Immature natural killer cell (primary cell): ENCODE results near the gene WASF2. TPM values are rescaled to one million over a fixed set of nuclear protein-coding genes. Genes with fewer than 3 reads are reported as not detected.

Experiments
- DNase-seq, 3 donors: peaks; one replicate each; pipeline ENCODE4 v3.0.0; 2022; ENCODE audit warnings: mixed read lengths in 1 of 3
- H3K27ac Mint-ChIP-seq, 6 donors: one replicate each; pipeline ENCODE4 v1.8.0; 2020; ENCODE audit warnings: mixed read lengths in 6 of 6, mild to moderate bottlenecking in 5 of 6, inconsistent platforms in 4 of 6, moderate library complexity in 3 of 6
- H3K27me3 Mint-ChIP-seq, 3 donors: one replicate each; pipeline ENCODE4 v1.8.0; 2020 to 2021; ENCODE audit warnings: low read depth in 3 of 3, mild to moderate bottlenecking in 3 of 3, mixed read lengths in 3 of 3, moderate library complexity in 3 of 3, inconsistent platforms in 1 of 3
- H3K36me3 Mint-ChIP-seq, 3 donors: one replicate each; pipeline ENCODE4 v1.8.0; 2020; ENCODE audit warnings: mixed read lengths in 3 of 3, inconsistent platforms in 2 of 3, mild to moderate bottlenecking in 2 of 3
- H3K4me1 Mint-ChIP-seq, 2 donors: one replicate each; pipeline ENCODE4 v1.8.0; 2020; ENCODE audit warnings: inconsistent platforms in 2 of 2, mild to moderate bottlenecking in 2 of 2, mixed read lengths in 2 of 2, moderate library complexity in 1 of 2
- H3K4me3 Mint-ChIP-seq, 5 donors: one replicate each; pipeline ENCODE4 v1.8.0; 2020; ENCODE audit warnings: mild to moderate bottlenecking in 5 of 5, mixed read lengths in 5 of 5, inconsistent platforms in 3 of 5, moderate library complexity in 3 of 5
- H3K9me3 Mint-ChIP-seq, 6 donors: one replicate each; pipeline ENCODE4 v1.8.0; 2020; ENCODE audit warnings: mild to moderate bottlenecking in 6 of 6, mixed read lengths in 6 of 6, inconsistent platforms in 4 of 6, moderate library complexity in 3 of 6
- polyA plus RNA-seq, 3 donors: library from polyadenylated mRNA; unstranded; fragments of 300-500 nt; fragmentation: Illumina TruSeq; gene quantifications; one replicate each; pipeline ENCODE4 v1.2.3, GENCODE V29; 2021

WASF2 gene
- polyA plus RNA-seq, 3 donors from 2014 or later, result 36.6 to 90.0 (median 39.5) TPM

DNA sequence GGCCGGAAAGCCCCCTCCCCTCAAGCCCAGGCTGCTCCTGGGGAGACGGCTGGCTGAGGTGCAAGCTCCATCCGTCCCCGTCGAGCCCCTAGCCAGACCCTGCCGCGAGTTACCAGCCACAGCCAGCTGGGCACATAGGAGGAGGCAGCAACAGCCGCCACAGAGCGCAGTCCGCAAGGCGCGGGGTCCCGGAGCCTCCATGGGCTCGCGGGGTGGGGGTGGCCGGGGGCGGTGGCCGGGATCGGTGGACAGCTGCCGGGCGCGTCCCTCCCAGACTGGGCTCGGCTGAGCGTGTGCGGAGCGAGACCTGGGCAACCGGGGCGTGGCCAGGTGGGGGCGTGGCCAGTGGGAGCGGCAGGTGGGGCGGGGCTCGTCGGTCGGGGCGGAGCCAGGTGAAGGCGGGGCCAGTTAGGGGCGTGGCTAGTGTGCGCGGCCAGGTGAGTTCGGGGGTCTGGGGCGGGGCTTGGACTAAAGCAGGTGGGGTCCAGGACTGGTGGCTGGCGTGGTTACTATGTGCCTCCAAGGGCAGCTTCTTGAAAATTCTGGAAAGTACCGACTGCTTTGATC lies 106.8 kb downstream of the WASF2 start, which contains the start of gene CD164L2:
TSS of gene CD164L2 (minus strand) at position 295 of the 567 bp plus-strand sequence. CDS start at position 201, 94 bp downstream.
- no peaks in the 10 kb centered on the region for H3K36me3 Mint-ChIP-seq
- no peaks in the 10 kb centered on the region for H3K4me1 Mint-ChIP-seq
- peaks cover 2% of the 10 kb centered on the region in 3 donors for H3K27me3 Mint-ChIP-seq
- H3K4me3 Mint-ChIP-seq, result no peak within 1 kb of the TSS
- no peak within 1 kb of the TSS for H3K27ac Mint-ChIP-seq
- H3K9me3 Mint-ChIP-seq, result no peaks in the 10 kb centered on the region
- DNase-seq, result peak in 1 of 3 donors; percentile 26

DNA sequence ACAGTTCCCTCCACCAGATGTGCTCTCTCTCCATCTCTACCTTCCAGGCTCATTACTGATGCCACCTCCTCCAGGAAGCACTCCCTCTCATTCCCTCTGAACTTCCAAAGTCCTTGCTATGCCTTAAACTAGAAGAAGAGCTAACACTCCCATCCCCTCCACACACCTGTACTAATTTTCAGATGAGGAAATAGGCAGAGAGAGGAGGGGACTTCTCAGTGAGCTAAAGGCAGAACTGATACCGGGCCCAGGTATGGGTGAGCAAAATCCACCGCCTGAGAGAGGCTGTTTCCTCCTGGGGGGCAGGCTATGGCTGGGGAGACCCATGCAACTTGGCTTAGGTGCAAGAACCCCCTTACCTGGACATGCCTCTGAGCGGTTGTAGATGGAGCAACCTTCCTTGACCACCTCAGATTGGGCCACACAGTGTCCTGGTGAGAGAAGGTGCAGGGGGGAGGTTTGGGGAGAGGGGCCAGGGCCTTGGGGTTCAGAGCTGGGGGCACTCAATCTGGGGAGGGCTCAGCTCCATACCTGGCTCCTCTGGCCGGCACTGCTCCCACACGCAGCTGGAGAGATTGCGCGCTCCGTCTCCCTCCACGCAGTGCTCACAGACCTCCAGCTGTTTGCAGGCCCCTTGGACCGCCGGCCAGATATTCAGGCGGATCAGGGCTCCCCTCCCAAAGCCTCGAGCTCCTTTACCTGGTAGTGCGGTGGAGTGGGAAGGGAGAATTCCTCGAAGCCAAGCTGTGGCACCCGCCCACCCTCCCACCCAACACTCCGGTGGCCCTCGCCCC lies 107.8 kb downstream of the WASF2 start:
- Mint-ChIP-seq H3K4me1 (no peaks in the 10 kb centered on the region), H3K9me3 (no peaks in the 10 kb centered on the region), H3K27me3 (peaks cover 2% of the 10 kb centered on the region in 3 donors), H3K27ac (peak overlapping the region in 1 of 6 donors; percentile 48), H3K36me3 (no peaks in the 10 kb centered on the region), H3K4me3 (no peak overlapping the region)
- DNase-seq, result no peak

- H3K9me3 Mint-ChIP-seq, result no peaks in the 10 kb centered on the region
- no peak overlapping the region for H3K27ac Mint-ChIP-seq
- no peak for DNase-seq
- no peak overlapping the region for H3K4me3 Mint-ChIP-seq
- H3K4me1 Mint-ChIP-seq, result no peaks in the 10 kb centered on the region
- peaks cover 2% of the 10 kb centered on the region in 3 donors for H3K27me3 Mint-ChIP-seq
- H3K36me3 Mint-ChIP-seq, result no peaks in the 10 kb centered on the region
Observed at GRCh38 chr1:27380766-27381733, 108.9 kb downstream of the WASF2 start.

DNA sequence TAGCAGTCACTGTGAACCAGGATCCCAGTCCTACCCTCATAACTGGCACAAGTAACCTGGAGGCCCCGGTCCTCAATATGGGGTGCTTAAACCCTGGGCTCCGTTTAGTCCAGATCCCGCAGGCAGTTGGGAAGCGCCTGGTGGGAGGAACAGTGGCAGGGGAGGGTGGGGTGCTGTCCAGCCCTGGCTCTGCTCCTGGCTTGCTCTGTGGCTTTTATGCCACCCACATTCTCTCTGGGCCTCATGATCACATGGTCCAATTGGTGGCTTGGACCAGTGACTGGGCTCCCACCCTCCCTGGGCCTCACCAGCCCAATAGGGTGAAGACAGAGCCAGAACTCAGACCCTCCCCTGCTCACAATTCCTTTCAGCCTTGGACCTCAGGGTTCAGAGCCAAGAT lies 109.7 kb downstream of the WASF2 start:
- no peaks in the 10 kb centered on the region for H3K9me3 Mint-ChIP-seq
- no peak for DNase-seq
- H3K27ac Mint-ChIP-seq, result no peak overlapping the region
- no peak overlapping the region for H3K4me3 Mint-ChIP-seq
- peaks cover 0 to 2% (median 2%) of the 10 kb centered on the region in 3 donors for H3K27me3 Mint-ChIP-seq
- no peaks in the 10 kb centered on the region for H3K4me1 Mint-ChIP-seq
- H3K36me3 Mint-ChIP-seq, result no peaks in the 10 kb centered on the region

GRCh38 chr1:27379564-27380122 lies 110.3 kb downstream of the WASF2 start:
- Mint-ChIP-seq H3K4me1 (no peaks in the 10 kb centered on the region), H3K4me3 (no peak overlapping the region), H3K9me3 (no peaks in the 10 kb centered on the region), H3K27ac (no peak overlapping the region), H3K36me3 (no peaks in the 10 kb centered on the region), H3K27me3 (peaks cover 0 to 2% (median 2%) of the 10 kb centered on the region in 3 donors)
- no peak for DNase-seq

DNA sequence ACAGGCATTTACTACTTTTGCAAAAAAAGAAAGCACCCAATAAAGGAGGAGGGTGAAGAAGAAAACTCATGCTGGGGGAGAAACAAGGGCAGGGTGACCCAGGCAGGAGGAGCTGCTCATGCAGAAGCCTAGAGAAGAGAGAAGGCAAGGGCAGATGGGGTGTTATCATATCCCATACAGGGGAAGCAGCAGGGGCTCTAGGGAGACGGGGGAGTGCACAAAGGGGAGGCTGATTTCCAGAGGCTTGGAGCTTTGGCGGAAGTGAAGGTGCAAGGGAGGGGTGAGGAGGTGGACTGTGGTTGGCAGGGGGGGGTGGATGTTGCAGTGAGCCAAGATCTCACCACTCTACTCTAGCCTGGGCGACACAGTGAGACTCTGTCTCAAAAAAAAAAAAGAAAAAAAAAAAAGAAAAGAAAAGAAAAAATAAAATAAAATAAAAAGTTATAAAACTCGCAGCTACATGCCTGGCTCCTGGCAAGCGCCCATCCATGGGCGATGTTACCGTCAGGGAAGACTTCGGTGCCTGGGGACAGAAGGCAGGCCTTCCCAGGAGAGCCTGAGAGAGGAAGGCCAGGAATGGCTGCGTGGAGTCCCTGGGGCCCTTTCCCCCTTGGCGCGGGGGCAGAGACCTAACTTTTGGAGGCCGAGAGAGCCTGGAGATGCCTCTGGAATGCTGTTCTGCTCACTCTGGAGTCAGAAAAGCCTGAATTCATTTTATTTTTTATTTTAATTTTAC lies 112.0 kb downstream of the WASF2 start:
- Mint-ChIP-seq H3K36me3 (no peaks in the 10 kb centered on the region), H3K4me1 (no peaks in the 10 kb centered on the region), H3K9me3 (no peaks in the 10 kb centered on the region), H3K4me3 (no peak overlapping the region), H3K27me3 (peaks cover 0 to 2% (median 0%) of the 10 kb centered on the region in 3 donors), H3K27ac (peak overlapping the region in 1 of 6 donors; percentile 41)
- DNase-seq, result no peak

- Mint-ChIP-seq H3K27ac (no peak within 1 kb of the TSS), H3K36me3 (no peaks in the 10 kb centered on the region)
Observed at GRCh38 chr1:27374362-27375086, 115.4 kb downstream of the WASF2 start, which contains the start of gene FCN3. Gene FCN3 (minus strand): TSS chr1:27374824. CDS start chr1:27374818, 6 bp downstream.

DNA sequence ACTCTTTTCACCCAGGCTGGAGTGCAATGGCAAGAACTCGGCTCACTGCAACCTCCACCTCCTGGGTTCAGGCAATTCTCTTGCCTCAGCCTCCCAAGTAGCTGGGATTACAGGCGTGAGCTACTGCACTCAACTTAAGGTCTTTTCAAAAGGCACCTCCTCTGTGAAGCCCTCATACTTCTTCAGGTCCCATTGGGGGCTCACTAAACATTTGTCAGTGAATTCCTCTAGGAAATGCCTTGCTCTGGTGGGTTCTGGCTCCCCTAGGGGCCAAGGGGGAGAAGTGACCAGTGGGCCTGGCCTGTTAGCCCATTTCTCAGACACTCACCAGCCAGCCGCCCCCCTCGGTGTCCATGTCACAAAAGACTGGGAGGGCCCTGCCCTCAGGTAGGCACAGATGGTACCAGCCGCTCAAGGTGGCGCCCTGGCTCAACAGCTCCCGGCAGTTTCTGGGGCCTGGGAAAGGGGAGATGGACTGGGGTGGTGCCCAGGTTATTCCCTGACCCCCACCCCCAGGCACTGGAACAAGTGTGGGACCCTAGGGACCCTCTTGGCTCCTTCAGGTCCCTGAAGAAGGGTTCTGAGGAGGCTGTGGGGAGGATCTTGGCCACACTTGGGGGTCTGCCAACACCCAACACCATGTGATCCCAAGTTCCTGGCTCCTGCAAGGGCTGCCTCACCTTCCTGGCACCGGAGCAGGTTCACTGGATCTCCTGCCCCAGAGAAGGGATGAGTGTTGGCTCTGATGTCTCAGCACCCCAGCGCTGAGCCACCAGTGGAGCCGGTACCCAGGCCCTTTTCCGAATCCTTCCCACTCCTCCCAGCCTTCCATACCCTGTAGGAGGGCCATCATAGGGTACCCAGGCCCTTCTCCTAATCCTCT lies 116.9 kb downstream of the WASF2 start:
- Mint-ChIP-seq H3K27ac (no peak overlapping the region), H3K4me1 (peaks cover 4 to 11% of the 10 kb centered on the region in 2 donors)

More at GRCh38 chr1:27374362-27375086, 115.4 kb downstream of the WASF2 start, which contains the start of gene FCN3:
- DNase-seq, result no peak
- H3K9me3 Mint-ChIP-seq, result no peaks in the 10 kb centered on the region
- peaks cover 0 to 2% of the 10 kb centered on the region in 2 donors for H3K4me1 Mint-ChIP-seq
- no peaks in the 10 kb centered on the region for H3K27me3 Mint-ChIP-seq
- no peak within 1 kb of the TSS for H3K4me3 Mint-ChIP-seq

GRCh38 chr1:27372022-27372807 lies 117.8 kb downstream of the WASF2 start:
- DNase-seq, result no peak
- no peak overlapping the region for H3K4me3 Mint-ChIP-seq
- no peaks in the 10 kb centered on the region for H3K36me3 Mint-ChIP-seq
- H3K27ac Mint-ChIP-seq, result no peak overlapping the region
- no peaks in the 10 kb centered on the region for H3K27me3 Mint-ChIP-seq
- H3K9me3 Mint-ChIP-seq, result no peaks in the 10 kb centered on the region
- H3K4me1 Mint-ChIP-seq, result peaks cover 5 to 11% of the 10 kb centered on the region in 2 donors

More for the DNA sequence above, 116.9 kb downstream of the WASF2 start:
- no peaks in the 10 kb centered on the region for H3K27me3 Mint-ChIP-seq
- no peaks in the 10 kb centered on the region for H3K36me3 Mint-ChIP-seq
- no peaks in the 10 kb centered on the region for H3K9me3 Mint-ChIP-seq
- no peak for DNase-seq
- no peak overlapping the region for H3K4me3 Mint-ChIP-seq

DNA sequence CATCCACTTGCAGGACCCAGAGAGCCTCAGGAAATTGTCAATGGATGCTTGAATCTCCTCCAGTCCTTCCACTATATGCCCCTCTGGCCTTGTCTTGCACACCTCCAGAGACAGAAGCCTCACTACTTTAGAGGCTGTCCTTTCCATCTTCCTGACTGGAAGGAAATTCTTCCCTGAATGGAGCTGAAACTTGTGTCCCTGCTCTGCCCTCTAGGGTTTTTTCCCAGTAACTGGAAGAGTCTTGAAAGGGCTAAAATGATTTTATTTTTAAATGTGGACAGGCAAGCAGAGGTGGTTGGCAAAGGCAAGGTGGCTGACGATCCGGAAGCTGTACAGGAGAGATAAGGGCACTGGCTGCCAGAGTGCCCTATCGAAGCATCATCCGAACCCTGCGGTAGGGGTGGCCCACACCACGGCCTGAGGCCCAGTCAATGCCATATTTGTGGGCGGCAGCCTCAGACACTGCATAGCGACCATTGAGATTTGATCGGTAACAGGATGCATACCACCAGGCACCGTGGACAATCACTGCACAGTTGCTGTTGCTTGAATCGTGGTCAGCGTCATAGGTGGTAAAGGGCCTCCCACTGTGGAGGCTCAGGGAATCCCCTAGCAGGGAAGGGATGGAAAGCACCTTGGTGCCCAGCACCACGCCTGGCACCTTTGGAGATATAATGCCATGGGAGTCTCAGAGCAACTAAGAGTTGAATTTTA lies 120.9 kb downstream of the WASF2 start:
- no peaks in the 10 kb centered on the region for H3K36me3 Mint-ChIP-seq
- no peaks in the 10 kb centered on the region for H3K9me3 Mint-ChIP-seq
- H3K27ac Mint-ChIP-seq, result peak overlapping the region in 4 of 6 donors; percentile 41 to 84 (median 70)
- peaks cover 0 to 4% (median 1%) of the 10 kb centered on the region in 3 donors for H3K27me3 Mint-ChIP-seq
- peaks cover 22 to 28% of the 10 kb centered on the region in 2 donors for H3K4me1 Mint-ChIP-seq
- DNase-seq, result peak; percentile 54 to 68 (median 67)
- no peak overlapping the region for H3K4me3 Mint-ChIP-seq
